ENCODE data around the gene SELENOP.
"Not testable (repeated sequence)": the region's sequence is repeated elsewhere in the genome, so short reads cannot be mapped to it uniquely, and the experiment has no call there.

The SELENOP gene

DNA sequence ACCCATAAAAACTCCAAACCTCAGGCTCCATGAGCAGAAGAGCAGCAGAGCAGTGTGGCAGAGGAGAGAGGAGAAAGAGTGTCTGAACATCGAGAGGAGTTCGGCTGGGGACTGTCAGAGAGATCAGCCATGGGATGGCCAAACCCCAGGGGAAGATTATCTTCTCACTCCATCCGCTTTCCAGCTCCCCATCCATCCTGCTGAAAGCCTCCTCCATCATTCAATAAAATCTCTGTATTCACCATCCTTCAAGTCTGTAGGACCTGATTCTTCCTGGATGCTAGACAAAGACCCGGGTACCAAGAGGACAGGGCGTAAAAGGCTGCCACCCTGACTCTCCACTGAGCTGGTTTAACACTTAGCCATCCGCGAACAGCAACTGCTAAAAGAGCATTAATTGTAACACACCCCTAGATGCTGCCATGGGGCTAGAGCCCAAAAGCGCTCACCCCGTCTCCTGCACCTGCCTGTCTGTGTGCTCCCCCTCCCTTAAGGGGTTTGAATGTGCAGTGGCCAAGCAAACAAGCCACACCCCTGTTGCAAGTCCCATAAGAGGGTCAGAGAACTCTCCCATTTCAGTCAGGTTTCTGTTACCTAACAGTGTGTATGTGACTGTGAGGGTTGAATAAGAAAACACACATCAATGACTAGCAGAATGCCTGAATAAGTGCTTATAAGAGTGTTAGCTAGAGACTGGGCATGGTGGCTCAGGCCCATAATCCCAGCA, 13.9 kb upstream of the SELENOP start:
- DNase-seq: no peak

DNA sequence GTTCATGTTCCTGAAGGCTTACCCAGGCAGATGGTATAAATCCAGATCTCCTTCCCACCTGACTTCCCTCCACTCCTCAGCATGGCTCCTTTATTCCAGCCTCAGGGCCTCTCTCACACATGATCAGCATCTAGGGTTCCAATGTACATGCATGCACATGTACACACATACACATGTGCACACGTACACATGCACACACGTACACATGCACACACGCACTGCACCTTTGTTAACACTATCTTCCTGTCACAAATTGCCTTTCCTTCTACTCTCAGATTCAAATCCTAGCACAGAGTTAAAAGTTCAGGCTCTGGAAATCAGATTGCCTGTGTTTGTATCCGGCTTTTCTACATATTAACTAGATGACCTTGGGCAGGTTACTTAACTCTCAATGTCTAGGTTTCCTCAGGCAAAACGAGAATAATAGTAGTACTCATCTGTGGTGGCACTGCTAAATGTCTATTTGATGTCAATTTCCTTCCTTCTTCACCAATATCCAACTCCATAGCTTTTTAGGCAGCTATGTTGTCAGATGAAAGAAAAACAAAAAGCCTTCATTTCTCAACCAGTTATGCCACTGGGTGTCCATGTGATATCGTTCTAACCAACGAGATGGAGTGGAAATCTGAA, 12.8 kb upstream of the SELENOP start:
- no peak for DNase-seq

DNA sequence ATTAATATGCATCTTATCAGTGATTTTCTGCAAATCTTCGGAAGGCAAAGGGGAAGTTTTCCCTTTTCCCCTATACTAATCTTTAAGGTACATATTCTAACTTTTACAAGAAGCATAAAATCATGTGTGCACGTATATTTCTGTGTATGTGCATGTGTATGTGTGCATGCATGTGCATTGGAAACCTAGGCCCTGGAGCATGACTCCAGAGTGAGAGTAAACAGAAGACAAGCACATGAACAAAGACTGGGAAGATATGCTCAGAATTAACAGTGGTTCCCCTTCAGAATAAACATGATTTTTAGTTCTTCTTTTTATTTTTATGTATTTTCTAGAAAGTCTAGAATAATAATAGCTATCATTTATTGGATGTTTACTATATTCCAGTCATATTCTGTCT, 10.9 kb upstream of the SELENOP start:
- no peak for DNase-seq

DNA sequence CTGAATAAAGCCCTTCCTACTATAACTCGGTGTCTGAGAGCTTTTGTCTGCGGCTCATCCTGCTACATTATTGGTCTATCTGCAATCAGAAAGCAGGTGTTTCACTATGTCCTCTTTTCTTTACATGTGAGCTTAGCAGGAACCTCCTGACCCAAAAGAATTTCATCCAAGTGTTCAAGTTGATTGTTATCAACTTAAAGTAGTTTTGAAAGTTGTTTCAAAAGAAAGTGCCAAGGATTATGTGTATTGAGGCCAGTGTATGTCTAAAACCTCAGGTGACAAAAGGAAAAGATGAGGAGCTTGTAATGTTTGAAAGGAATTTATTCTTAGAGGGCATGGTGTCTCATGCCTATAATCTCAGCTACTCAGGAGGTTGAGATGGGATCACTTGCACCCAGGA, 8.1 kb upstream of the SELENOP start:
- no peak for DNase-seq

DNA sequence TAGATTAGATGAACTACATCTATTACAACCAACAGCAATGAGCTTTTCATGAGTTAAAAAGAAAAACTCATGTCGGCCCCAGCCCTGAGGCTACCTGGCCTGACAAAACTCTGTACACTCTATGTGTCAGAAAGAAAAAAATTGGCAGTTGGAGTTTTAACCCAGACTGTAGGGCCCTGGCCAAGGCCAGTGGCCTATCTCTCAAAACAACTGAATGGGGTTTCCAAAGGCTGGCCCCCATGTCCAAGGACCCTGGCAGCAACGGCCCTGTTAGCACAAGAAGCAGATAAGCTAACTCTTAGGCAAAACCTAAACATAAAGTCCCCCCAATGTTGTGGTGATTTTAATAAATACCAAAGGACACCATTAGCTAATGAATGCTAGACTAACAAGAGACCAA, 4.9 kb upstream of the SELENOP start:
- not testable (repeated sequence) for DNase-seq

DNA sequence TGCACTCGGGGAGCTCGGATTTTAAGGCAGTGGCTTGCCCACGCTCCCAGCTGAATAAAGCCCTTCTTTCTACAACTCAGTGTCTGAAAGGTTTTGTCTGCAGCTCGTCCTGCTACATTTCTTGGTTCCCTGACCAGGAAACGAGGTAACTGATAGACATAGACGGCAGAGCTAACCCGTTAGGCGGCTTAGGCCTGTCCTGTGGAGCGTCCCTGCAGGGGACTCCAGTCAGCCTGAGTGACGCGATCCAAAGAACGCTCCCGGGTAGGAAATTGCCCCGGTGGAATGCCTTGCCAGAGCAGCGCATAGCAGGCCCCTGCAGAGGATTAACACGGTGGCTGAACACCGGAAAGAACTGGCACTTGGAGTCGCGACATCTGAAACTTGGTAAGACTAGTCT, 1.8 kb upstream of the SELENOP start:
- DNase-seq: no peak

DNA sequence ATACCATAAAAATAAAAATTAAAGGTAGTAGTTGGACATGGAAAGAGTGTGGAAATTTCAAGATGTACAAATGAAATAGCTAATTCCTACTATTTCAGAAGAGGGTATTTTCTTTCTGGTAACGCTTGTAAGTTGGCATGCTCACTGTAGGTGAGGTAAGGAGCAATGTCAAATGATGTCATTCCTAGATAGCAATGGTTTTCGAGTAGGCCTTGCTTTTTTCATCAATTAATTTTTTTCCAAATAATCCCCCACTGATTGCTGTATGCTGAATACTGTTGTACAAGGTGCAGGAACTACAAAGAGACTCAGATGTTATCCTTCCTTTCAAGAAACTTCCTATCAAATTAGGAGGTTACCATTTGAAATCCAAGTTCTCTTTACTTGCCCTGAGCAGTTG, 928 bp upstream of the SELENOP start:
- DNase-seq: no peak

DNA sequence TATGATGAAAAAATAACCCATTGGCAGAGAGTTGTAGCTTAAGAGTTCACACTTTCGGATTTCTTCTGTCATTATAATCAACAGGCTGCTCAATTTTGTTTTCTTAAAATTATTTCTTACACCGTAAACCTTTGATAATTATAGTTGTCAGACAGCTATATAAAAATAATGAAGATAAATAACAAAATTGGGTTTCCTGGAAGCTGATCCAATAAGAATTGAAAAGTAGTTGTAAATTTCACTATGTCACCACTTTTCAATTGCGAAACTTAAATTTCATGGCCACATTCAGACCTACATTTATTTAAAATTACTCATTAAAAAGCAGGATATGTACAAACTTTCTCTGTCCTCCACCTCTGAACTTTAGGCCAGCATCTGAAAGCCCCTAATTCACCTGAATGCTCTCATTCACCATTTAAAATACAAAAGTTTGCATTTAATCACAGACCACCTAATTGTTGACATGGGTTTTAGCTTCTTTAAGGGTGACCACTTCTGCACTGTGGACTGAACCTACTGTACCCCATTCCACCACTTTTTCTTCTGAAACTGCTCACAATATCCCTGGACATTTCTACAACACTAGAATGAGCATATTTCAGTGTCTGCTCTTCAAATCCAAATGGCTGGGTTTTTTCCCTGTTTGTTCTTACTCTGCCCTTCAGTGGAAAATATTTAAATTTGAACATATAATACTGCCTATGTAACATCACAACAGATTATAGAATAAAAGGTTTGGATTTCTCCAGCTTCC, 680 bp downstream of the SELENOP start:
- DNase-seq: no peak

DNA sequence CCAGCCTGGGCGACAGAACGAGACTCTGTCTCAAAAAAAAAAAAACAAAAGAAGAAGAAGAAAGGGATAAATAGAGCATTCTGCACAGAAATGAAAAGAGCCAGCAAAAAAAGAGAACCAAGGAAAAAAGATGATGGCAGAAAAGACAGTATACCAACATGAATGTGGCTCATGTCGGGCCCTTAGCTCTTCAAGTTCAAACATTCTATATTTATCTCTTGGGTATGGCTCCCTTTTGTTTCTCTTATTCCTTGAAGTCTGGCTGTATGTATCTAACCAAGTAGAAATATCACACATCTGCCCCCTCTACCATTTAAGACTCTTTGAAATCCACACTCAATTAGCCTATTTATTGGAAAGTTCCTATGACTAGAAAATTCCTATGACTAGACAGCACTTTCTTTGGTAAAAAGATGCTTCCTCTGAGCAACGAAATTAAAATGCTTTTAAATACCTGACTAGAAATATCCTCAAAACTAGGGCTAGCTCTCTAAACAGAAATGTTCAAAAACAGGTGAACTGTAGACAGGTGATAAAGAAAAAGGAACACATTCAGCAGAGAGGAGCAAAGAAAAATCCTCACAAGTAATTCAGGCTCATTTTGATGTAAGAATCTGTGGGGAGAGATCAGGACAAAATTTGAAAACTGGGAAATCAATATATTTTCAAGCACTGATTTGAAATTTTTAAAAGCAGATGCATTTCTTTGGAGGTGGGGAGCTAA, 2.6 kb downstream of the SELENOP start:
- no peak for DNase-seq

DNA sequence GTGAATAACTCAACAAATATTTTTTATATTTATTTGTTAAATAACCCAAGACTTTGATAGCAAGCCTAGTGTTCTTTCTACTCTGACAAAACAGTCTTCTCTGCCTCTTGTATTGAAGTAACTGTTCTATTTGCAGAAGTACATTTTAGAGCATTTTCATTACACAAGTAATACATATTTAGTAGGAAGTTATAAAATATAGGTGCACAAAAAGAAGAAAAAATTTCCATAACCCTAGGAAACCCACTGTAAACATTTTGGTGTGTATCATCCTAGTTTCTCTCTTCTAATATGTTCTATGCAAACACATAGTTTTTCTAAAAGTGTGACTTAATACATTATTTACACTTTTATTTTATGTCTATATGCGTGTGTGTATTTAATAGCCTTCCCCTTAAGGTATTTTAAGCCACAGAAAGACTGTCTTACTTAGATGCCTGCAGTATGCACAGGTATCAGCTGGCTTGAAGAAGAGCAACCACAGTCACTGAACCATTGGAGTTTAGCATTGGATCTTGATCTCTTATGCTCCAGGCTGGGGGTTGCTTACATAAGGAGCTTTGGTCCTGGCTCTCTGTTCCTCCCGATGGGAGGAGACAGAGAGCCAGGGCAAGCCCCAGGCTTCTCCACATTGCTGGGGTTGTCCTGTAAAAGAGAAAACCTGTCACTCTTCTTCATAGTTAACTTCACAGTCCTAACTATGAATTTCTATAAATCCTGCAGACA, 3.8 kb downstream of the SELENOP start:
- DNase-seq: no peak

DNA sequence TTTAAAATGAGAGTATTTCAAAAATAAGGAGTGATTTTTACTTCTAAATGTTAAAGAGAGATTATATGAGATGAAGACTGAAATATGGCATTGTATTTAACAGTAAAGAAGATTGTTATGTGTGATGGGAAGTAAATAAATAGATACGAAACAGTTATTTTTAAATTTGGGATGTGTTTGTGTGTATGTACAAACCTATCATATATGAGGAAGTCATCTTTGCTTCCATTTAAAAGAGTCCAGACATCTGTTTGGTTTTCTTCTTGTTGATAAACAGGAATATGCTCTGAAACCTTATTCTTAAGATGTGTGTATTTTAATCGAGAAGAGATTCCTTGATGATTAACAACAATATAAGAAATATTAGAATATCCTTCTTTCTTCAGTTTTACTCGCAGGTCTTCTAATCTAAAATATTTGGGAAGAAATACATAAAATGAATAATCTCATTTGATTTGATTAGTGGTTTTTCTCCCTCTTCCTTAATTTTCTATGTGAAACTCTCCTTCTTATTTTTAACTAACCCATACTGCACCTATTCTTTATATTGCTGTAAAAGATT, 4.9 kb downstream of the SELENOP start:
- no peak for DNase-seq

DNA sequence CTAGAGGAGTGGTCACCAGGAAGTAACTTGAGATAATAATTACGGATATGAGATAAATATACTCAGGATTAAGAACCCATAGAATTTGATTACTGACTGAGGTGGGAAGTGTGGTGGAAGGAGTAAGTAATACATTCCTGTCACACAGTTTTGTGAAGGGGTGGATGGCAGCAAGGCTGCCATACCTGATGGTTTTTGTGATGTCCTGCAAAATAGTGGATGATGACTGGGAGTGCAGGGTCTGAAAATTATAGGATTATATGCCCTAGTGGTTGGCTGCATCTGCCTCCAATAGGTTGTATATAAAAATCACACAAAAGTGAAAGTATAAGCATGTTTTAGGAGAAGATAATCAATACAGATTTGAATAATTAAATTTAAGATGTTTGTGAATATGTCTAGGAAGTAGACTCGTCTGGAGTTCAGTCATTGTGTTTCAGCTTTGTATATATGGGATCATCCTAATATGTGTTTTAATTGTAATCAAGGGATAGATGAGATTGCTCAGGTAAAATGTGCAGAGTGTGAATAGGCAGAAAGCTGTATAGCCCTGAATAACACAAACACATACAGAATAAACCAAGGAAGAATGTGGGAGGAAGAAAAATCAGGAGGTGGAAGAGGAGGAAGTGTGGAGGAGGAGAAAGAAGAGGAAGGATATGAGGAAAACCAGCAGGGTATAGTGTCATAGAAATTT, 5.5 kb downstream of the SELENOP start:
- no peak for DNase-seq

DNA sequence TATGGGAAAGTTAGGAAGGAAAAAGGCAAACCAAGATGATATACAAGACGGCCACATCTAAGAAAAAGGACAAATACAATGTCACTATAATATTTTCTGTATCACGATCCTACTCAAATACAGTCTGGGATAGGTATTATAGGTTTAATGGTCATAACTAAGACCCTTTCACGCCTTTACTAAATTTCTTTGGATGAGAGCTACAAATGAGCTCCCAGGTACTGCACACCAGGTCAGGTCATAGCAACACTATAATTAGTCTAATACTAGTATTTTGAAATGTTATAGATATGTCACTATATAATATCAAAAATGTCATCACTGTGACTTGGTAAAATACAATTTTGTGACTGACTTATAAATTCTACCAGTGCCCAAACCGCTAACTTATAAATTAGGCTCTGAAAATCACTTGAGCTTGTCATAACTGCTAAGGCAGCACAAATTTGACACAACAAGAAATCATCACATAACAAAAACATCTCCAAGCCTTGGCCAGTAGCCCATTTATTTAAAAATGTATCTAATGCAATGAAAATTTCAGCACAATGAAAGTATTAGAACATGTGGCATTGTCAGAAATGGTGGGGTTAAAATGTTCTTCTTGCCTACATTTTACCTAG, 6.9 kb downstream of the SELENOP start:
- DNase-seq: no peak

DNA sequence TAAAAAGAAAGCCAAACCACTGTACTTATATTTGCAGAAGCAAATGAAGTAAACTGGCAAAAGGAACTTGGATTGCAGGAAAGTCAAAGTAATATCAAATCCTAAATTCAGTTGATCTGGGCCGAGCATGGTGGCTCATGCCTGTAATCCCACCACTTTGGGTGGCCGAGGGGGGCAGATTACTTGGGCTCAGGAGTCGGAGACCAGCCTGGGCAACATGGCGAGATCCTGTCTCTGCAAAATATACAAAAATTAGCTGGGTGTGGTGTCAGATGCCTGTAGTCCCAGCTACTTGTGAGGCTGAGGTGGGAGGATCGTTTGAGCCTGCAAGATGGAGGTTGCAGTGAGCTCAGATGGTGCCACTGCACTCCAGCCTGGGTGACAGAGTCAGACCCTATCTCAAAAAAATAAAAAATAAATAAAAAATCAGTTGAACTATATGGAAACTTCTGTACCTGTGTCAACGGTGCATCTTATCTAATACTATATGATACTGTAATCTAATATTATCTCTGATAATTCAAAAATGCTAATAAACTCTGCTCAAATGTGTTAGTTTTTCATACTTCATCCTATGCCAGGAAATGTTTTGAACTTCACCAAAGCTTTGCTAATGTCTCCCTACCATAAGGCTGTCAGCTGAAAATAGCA, 10.1 kb downstream of the SELENOP start:
- no peak for DNase-seq

DNA sequence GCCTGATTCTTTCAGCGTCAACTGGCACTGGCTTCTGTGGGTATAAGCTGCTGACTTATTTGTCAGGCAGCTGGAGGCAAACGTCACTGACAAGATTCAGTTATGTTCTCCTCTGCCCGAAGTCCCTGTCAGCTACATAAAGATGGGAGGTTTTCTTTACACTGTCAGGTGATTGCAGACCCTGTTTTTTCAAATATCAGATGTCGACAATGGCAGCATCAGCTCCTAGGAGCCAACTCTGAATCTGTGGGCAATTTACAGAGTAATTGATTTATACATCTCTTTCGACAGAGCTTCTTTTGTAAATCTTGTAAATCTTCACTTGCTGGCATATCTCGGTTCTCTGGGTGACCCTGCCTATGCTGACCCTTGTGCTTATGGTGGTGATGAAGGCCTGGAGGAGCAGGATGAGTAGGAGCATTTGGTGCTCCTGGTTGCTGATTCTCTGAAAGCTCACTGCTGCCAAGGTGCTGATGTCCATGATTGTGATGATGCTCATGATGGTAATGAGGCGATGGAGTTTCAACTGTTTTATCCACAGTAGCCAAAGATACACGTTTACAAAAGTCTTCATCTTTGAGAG, 10.9 kb downstream of the SELENOP start:
- no peak for DNase-seq

DNA sequence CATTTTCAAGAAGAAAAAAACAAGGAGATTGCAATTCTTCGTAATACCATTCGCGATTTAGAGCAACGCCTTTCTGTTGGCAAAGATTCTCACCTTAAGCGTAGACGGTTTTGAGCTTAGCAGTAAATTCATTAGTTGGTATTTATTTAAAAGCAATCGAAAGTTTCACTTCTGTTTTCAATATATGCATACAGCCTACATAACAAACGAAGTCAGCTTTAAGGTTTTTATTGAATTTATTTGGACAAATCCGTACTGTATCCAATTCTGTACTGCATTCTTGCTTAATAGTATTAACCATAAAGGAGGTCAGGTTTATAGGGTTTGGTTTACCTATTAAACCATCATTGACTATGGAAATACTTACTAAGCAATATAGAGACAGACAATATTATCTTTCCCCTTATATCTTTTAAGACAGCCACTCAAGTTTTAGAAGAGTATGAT, 12.0 kb downstream of the SELENOP start:
- DNase-seq: no peak

DNA sequence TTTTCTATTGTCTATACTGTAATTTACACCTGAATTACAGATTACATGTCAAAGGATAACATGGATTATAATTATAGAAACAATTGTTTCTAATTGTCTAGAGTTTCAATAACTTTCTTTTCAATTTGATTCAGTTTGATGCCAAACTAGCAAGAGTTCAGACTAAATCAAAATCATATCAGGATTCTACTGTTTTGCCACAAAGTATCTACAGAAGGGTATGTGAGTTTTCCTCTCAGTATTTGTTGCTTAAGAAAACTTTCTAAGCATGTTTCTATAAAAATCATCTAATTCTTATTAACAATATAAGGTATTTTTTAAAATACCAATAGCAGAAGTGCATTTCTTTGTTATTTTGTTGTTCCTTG, 12.5 kb downstream of the SELENOP start:
- no peak for DNase-seq

DNA sequence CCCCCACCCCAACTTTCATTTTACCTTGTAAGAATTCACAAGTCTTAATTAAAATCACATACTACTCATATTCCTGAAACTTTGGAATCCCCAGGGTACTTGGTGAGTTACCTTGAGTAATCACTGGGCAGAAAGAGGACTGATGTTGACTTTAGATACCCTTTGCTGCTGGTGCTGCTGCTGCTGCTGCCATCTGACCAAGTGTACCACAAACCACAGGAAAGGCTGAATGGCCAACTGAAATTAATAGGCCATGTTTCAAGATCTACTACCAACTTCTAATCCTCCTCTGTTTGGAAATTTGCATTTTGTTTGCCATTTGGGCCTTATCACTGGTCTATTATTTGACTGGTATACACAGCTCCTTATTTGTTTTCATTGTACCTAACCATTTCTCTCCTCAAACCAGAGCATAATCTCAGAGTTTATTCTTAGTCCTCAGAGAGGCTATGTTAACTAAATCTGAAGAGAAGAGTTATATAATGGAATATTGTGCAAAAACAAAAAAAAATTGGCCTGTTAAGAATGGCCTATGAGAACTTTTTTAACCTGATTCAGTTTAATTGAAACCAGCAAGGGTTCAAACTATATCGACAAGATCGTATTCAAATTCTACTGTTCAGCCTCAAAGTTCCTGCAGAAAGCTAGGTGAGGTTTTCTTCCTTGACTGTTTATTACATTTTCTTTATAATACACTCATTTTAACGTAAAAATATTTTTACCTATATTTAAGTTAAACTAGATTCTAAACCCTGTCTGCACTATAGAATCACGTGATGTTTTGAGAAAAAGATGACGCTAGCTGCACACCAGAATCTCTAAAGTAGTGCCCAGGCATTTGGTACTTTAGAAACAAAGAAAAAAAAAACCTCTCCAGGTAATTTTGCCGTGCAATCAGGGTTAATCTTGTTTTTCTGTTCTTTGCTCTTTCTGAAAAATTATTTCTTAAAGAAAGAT, 13.1 kb downstream of the SELENOP start:
- DNase-seq: no peak

DNA sequence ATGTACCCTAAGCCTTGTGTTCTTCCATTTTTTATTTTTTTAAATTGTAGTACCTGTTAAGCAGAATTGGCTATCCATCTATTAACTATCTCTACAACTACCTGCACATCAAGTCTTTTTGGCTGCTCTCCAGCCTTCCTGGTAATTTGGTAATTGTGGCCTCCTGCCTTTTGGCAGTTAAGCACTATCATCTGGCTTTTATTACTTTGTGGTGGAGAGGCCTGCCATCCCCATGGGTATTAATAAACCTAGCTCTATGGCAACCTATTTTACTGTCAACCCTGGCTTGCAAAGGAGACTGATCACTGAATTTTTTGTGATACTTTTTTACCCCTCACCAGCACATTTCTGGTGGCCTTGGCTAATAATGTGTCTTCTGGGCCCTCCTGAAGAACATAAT, 20.5 kb downstream of the SELENOP start:
- no peak for DNase-seq
